ENCODE results near the gene SPOPL.

Gene SPOPL

GRCh38 chr2:138600732-138601457 lies 99.3 kb downstream of the SPOPL start:
- no peak for DNase-seq (ENCODE audit: low read depth in 2 of 2)

- no peak for DNase-seq (ENCODE audit: low read depth in 2 of 2)
These were observed 100.0 kb downstream of the SPOPL start for GRCh38 chr2:138601458-138602165.

DNA sequence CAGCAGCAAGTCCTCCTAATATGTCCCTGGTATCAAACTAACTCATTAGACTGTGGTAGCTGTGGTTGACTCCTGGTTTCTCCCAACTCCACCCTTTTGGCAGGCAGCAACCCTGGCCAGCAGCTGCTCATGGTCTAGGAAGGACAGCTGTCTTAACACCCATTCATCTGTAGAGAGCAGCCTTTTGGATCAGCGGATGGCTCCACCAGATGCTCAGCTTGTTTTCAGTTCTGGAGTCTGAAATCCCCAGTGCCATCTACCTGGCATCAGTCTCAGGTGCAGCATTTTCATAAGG lies 100.5 kb downstream of the SPOPL start:
- DNase-seq (ENCODE audit: low read depth in 2 of 2), result no peak

GRCh38 chr2:138607746-138608145 lies 106.2 kb downstream of the SPOPL start:
- no peak for DNase-seq (ENCODE audit: low read depth in 2 of 2)

- DNase-seq (ENCODE audit: low read depth in 2 of 2), result no peak
These were observed 107.9 kb downstream of the SPOPL start for GRCh38 chr2:138609446-138609845.

- DNase-seq (ENCODE audit: low read depth in 2 of 2), result no peak
These were observed 108.8 kb downstream of the SPOPL start for GRCh38 chr2:138610201-138610953.

DNA sequence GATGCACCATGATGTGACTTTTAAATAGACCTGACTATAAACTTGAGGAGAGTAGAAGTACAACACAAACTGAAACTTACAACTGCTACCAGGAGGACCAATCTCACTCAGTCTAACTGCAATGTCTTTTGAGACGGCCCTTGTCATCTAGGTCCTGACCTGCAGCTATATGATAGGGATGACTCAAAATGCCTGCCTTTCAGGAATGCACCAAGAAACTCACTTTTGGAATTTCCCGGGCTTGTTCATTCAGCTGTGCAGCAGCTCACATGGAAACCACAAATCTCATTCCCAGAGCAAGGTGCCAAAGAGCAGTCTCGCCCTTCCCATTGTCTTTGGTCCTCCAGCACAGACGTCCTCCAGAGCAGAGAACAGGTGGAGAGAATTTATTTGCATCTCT lies 113.7 kb downstream of the SPOPL start:
- DNase-seq (ENCODE audit: low read depth in 2 of 2), result no peak

GRCh38 chr2:138617026-138617425 lies 115.5 kb downstream of the SPOPL start:
- no peak for DNase-seq (ENCODE audit: low read depth in 2 of 2)

DNA sequence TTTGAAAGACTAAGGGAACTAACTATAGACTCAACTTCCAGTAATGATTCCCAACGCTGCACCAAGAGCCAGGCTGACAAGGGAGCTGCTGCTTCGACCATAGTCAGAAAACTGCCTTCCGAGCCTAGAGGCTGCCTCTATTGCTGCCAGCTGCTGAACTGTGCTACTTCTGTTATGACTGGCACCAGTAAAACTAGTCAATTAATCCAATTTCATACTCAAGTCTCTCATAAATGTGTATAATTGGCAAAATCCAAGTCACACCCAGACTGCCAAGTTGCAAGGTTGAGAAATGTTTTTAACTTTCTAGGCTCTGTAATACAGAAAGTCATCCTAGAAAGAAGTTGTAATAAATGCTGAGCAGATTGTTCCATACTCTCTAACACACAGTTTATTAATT lies 117.4 kb downstream of the SPOPL start:
- no peak for DNase-seq (ENCODE audit: low read depth in 2 of 2)

DNA sequence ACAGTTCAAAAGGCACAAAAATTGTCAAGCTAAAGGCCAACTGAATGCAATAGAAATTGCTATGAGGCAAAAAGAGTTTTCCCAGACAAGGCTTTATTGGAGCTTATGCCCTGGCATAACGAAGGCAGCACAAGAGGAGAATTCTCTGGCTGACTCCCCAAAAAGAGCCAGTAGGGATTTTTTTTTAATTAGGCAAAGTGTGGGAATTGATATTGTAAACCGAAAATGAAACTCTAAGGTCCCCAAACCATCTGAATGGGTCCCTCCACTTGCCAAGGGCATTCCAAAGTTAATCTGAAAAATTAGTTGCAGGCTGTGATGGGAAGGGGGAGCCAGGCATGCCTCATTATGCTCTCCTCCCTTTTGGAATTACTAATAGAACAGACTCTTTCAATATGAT lies 118.9 kb downstream of the SPOPL start:
- DNase-seq (ENCODE audit: low read depth in 2 of 2), result no peak

GRCh38 chr2:138621139-138621538 lies 119.6 kb downstream of the SPOPL start:
- no peak for DNase-seq (ENCODE audit: low read depth in 2 of 2)

- no peak for DNase-seq (ENCODE audit: low read depth in 2 of 2)
These were observed 121.0 kb downstream of the SPOPL start for GRCh38 chr2:138622613-138623012.
